GM12874 (cell line): ENCODE measurements around the gene NPW.

ENCODE experiments used
- TF ChIP-seq, protein P1 (sequence below): IDR thresholded peaks from 2 replicates; pipeline ENCODE4 v1.5.1; 2011; ENCODE audit warnings: low read depth, mild to moderate bottlenecking, control low read depth, low read length, moderate library complexity; ENCODE audit not compliant: insufficient read depth

Gene NPW

DNA sequence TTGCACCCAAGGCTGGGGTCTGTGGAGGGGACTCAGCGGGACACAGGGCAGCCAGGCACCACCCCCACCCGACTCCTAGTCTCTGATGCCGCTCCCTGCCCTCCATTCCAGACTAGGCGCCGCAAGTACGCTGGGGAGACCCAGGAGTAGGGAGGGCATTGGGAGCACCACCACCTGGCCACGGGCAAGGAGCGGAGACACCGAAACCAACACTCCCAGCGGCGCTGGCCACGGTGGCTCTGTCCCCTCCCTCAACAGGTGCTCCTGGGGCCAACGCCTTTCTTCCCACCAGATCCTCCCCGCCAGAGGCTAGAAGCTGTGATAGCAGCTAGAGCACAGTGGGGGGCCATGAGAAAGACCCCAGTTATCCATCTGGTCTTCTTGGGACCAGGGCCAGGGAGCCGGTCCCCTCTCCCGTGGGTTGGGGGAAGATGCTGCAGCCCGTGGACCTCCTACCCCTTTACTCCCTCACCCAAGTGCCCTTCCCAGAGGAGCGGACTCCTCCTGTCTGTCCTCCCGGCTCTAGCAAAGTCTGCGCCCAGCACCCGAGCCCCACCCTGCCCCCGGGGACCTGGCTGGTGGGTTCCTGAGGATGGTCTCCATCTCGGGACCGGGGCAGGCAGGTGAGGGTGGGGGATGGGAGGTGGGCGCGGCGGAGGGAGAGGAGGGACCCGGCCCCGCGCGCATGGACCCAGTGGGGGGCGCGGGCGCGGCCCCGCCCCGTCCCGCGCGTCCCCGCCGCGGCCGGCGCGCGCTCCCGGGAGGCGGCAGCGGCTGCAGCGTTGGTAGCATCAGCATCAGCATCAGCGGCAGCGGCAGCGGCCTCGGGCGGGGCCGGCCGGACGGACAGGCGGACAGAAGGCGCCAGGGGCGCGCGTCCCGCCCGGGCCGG, 30.1 kb upstream of the NPW start, which contains the start of gene SYNGR3:
Gene SYNGR3, plus strand, starts transcription at position 762 of the 892 bp plus-strand sequence. CDS start 133 bp downstream, outside the sequence.
- TF ChIP-seq, protein P1, sequence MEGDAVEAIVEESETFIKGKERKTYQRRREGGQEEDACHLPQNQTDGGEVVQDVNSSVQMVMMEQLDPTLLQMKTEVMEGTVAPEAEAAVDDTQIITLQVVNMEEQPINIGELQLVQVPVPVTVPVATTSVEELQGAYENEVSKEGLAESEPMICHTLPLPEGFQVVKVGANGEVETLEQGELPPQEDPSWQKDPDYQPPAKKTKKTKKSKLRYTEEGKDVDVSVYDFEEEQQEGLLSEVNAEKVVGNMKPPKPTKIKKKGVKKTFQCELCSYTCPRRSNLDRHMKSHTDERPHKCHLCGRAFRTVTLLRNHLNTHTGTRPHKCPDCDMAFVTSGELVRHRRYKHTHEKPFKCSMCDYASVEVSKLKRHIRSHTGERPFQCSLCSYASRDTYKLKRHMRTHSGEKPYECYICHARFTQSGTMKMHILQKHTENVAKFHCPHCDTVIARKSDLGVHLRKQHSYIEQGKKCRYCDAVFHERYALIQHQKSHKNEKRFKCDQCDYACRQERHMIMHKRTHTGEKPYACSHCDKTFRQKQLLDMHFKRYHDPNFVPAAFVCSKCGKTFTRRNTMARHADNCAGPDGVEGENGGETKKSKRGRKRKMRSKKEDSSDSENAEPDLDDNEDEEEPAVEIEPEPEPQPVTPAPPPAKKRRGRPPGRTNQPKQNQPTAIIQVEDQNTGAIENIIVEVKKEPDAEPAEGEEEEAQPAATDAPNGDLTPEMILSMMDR = no peak

DNA sequence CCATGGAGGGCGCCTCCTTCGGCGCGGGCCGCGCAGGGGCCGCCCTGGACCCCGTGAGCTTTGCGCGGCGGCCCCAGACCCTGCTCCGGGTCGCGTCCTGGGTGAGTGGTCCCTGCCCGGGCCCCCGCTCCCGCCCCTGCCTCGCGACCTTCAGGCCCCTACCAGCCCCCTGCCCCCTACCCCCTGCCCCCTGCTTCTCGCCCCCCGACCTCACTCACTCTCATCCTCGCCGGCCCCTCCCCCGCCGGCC, 29.6 kb upstream of the NPW start:
- TF ChIP-seq, protein P1 = no peak

DNA sequence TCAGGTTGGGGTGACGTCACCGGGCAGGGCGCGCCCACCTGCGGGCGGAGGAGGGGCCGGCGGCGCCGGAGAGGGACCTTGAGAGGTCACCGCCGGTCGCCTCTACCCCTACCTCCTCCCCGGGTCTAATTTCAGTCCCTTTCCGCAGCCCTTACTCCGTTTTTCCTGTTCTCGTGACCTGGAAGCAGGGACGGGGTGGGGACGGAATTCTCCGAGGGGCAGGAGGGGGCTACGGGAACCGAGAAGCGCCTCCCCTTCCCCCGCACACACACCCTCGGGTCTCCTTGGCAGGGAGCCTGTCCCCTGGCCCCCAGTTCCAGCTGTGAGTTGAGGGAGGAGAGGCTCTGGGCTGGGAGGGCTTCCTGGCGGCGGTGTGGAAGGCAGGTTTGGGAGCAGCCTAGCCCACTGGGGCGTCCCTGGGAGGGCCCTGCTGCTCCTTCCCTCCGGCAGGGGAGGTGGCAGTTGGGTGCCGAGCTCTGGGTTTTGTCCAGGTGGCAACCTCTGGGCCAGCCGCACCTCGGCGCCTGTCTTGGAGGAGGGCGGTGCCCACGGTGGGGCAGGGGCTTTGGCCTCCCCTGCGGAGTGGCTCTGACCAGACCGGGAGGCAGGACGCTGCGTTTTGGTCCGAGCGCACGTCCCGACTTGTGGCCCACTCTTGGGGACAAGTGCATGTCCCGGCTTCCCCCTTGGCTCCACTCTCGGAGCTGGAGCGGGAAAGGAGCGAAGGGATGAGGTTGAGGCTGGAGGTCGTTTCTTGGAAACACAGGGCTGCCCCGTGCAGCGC, 29.0 kb upstream of the NPW start:
- TF ChIP-seq, protein P1 = no peak

DNA sequence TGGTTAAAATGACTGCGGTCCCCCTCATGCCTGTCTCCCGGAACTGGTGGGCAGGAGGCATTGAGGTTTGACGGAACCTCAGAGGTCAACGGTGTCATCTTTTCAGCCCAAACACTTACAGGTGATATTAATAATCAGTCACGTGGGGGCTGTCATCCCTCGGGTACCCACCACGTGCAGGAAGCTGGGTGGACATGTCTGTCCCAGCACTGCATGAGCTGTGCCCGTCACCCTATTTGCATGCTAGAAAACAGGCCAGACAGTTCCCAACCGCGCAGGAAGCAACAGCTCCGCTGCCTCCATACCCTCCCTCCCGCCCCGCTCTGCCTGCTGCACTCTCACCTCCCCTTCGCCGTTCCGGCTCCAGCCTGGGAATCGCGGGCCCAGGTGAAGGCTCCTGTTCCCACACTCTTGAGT, 28.4 kb upstream of the NPW start:
- TF ChIP-seq, protein P1 = no peak

DNA sequence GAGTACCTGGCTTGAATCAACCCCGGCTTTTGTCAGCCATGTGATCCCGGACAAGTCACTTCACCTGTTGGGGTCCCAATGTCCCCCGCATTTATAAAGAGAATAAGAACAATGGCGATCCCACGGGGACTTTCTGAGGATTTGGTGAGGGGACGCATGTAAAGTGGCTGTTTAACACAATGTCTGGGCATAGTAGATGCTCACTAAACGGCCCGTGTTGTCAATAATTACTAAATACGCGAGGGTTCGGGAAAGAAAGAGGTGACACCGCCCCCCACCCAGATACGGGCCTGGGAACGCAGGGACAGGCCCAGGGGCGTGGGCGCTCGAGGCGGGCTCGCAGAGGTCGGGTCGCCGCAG, 28.0 kb upstream of the NPW start:
- TF ChIP-seq, protein P1 = no peak

DNA sequence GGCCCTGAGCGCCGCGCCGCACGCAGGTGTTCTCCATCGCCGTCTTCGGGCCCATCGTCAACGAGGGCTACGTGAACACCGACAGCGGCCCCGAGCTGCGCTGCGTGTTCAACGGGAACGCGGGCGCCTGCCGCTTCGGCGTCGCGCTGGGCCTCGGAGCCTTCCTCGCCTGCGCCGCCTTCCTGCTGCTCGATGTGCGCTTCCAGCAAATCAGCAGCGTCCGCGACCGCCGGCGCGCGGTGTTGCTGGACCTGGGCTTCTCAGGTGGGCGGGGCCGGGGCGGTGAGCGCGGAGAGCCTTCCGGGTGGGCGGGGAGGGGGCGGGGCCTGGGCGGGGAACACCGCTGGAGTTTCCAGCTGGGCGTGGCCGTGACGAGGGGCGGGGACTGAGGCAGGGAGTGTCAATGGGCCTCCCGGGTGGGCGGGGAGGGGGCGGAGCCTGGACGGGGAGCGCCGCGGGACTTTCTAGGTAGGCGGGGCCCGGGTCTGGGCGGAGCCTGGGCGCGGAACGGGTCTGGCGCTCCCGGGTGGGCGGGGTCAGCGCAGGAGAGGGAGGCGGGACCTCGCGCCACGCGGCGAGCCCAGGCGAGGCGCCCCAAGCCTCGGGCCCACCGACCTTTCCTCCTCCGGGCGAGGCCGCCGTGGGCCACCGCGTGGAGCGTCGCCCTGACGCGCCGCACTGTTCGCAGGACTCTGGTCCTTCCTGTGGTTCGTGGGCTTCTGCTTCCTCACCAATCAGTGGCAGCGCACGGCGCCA, 27.5 kb upstream of the NPW start:
- TF ChIP-seq, protein P1 = no peak
